NCI-H526 (cell line): ENCODE data around the gene RHCG.

ENCODE experiments used
- DNase-seq, 2 experiments: peaks; one replicate each; lab custom pipeline; 2025; lab: John Stamatoyannopoulos, UW

RHCG gene

DNA sequence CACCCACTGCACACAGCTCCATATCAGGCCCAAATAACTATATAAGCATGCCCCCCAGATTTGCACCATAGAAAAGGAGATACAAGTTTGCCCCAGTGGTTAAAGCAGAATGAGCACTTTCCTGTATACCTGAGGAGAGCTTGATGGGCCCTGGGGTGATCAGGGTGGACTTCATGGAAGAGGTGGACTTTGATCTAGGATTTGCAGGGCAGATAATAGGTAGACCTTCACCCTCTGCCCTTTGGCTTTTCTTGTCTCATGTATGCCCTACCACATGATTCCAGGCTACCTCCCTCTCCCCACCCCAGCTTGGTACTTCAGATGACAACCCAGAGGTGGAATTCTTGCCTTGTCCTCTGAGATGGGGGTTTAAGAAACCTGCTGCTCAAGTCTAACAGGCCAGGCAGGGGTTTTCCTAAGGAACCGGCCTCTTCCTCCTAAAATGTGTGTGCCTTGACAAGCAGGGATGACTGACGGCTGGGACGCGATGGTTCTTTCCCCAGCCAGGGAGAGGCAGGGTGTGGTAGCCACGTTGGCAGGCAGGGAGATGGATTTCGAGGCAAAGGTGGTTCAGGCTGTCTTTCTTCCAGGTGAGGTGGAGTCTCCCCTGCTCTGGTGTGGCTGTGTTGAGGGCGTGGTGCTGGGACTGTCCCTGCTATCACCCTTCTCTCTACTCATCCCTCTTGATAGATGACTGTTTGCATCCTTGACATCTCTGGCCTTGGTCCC lies 6.6 kb upstream of the RHCG start:
- DNase-seq: no peak

DNA sequence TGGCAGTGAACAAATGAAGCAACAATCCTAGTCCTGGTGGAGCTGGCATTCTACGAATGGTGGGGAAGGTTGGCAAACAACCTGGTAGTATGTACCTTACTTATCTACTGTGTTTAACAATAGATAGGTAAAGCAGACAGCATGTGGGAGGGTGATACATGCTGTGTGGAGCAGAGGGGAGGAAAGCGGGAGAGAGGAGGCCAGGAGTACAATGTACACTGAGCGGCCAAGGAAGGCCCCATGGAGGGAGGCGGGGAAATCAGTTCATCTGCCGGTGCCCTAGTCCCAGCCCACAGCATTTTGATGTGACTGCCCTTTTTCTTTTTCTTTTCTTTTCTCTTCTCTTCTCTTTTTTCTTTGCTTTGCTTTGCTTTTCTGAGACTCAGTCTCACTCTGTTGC lies 5.3 kb upstream of the RHCG start:
- DNase-seq: no peak

DNA sequence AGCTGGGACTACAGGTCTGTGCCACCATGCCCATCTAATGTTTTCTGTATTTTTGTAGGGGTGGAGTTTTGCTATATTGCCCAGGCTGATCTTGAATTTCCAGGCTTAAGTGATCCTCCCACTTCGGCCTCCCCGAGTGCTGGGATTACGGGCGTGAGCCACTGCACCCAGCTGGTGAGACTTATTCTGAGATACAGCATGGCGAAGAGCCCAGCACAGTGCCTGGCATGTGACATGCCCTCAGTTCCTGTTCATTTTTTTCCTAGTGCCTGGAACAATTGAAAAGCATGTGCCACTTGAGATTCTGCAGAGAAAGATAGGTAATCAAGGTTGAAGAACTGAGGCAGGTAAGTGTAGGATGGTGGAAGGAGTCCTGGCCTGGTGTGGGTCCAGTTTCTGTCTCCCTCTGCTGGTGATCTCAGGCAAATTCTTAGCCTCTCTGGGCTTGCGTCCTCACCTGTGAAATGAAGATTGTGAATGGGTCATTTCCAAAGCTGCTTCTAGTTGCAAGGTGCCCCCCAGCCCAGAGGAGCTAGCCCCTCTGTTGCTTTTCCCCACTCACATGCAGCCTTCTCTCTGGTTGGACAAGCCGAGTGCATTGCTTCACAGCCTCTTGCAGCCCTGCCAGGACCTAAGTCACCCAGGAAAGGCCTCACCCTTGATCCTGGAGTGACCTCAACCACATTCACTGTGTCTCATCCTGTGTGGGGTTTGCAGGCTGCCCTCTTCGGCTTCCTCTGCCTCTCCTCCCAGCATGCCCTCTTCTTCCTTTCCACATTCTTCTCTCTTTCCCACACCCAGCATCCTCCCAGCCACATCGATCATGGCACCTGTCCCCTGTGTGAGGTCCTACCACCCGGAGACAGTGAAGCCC lies 4.3 kb upstream of the RHCG start:
- DNase-seq: no peak

DNA sequence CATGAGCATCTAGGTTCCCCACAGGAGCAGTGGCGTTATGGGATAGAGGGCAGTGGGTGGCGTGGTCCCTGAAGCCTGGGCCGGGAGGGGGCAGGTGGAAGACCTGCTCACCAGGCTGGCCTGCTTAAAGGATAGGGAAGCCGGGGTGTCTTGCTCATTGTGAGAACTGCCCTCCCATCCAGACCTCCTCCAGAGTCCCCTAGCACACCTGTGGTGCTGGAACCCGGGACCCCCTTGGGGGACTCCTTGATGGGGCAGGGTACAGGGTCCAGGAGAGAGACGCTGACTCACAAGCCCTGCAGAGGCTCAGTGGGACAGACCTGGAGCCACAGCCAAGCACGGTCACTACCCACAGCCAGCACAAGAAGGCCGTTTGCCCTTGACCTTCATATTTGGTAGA lies 2.8 kb upstream of the RHCG start:
- DNase-seq: no peak

DNA sequence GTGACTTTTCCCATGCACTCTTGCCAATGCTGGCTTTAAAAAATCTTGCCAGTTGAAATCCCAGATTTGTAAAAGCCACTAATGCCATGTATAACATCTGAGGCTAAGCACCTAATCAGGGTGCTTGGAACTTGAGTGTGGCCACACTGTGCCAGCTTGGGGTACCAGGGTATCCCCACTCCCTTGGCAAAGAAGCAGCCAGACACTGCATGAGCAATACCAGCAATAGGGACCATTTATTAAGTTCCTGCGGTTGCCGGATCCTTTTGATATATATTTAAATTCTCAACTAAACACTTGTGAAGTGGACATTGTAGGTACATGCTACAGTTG lies 2.2 kb upstream of the RHCG start:
- no peak for DNase-seq

DNA sequence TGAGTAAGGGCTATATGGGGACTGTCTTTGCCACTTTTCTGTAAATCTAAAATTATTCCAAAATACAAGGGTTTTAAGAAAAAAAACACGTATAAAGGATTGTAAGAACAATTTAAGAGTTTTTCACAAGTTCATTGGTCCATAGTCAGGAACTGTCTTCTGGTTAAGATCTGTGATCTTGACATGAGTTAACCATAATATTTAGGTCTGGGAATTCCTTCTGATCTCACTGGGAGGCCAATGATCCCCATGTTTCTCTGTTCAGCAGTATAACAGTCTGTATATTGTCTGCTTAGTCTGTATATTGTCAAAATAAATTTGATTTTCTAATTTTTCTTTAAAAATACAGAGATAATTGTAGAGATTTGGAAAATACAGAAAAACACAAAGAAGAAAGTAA lies 848 bp upstream of the RHCG start:
- no peak for DNase-seq

DNA sequence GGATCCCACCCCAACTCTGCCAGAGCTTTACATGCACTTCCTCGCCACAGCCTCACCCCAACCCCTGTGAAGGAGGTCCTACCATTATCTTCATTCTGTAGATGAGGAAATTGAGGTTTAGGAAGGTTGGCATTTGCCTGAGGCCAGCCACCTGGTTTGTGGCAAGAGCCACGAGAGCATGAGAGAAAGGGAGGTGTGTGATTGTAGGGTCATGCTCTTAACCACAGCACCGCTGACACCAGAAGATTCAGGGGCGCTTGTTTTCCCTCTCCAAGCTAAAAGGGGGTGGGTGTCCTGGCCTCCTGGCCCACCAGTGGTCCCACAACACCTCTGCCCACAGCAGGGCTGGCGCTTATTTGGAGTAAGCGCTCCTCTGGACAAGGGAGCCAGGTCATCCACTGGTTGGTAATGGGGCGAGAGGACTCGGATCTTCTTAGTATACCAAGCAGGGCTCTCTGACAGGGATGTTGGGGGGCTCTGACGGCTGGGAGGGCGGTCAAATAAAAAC lies 691 bp downstream of the RHCG start:
- DNase-seq: no peak

DNA sequence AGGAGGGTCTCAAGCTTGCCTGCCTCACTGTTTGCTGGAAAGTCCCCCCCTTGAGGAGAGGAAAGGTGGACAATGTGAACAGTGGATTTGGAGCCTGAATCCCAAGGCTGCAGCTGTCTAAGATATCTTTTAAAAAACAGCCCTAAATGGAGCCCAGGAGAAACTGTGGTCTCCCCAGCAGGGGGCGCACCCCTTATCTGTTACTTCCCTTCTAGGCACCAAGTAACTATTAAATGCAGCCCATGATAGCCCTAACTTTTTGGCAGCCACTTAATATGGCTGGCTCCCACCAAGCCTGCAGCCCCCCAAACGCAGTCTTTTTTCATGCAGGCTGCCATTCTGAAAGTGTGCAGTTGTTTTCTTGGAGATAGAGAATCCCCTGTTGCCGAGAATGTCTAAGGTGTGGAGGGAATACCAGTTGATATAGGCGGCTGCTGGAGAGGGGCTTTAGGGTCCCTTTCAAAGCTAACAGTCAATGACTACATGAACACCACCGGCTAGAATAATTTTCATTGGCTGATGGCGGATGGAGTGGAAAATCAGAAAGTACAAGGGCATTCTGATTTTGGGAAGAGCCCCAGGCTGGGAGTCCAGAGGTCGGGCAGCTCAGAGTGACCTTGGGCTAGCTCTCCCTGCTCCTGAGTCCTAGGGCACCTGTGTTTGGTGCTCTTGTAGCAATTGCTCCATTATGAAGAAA lies 1.3 kb downstream of the RHCG start:
- peak in 1 of 2 experiments; percentile 29 for DNase-seq

DNA sequence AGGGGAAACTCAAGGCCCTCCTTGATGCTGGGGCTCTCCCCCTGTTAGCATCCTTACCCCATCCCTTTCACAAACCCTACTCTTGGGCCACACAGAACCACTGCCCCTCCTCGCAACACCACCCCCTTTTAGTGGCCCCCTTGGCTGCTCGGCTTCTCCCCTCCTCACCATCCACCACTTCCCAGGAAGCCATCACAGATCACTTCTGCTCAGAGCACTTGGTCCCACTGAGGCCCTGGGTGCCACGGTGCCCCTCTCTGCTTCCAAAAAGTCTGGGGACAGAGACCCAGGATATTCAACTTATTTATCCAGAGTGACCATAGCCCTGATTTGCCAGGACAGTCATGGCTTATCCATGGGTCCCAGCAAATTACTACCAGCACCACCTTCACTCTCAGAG lies 2.4 kb downstream of the RHCG start:
- no peak for DNase-seq

DNA sequence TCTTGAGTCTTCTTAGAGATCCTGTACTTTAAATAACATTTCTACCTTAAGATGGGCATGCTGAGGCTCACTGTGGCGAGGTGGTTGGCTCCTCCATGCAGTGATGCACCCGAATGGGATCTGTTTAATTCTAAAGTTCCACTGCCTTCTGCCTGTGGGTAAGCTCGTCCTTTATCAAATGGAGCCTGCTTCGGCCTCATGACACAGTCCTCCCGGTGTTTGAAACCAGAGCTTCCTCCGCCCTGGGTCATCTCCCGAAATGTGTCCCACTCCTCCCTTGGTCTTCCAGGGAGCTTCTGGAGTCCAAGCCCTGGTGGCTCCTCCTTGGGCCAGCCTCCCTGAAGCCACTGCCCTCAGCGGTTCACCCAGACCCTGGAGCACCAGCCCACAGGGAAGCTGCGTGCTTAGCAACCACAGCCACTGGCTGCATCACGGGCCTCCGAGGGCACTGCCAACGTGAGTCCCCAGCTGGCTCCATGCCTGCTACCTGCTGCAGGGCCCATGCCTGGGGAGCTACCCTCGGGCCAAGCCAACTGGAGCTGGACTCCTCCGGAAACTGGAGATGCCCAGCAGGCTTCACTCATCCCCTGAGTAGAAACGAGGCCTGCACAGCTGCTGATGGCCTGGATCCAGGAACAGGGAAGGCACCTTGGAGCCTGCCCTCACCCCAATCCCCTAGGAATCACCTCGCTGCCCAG lies 3.3 kb downstream of the RHCG start:
- DNase-seq: no peak

DNA sequence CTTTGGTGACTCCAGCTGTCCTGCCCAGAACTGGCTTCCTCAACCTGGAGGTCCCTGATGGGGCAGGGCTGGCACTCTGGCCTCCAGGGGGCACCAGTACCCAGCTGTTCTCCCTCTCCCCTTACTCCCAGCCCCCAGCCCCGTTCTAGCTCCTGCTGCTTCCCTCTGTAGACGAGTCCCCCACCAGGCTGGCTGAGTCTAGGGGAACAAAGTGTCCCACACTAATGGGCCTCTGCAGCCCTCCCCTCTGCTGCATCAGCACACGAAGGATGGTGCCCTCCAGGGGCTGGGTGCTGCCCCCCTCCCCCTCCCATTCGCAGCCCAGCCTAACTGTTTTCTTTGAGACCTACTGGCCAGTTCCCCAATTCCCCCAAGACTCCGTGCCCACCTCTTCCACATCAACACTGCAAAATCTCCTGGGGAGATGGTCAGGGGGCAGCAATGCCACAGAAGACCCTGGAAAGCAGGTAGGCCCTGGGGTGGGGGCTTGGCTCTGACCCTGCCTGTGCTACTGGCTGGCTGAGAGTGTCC lies 4.2 kb downstream of the RHCG start:
- DNase-seq: peak in 1 of 2 experiments; percentile 63

DNA sequence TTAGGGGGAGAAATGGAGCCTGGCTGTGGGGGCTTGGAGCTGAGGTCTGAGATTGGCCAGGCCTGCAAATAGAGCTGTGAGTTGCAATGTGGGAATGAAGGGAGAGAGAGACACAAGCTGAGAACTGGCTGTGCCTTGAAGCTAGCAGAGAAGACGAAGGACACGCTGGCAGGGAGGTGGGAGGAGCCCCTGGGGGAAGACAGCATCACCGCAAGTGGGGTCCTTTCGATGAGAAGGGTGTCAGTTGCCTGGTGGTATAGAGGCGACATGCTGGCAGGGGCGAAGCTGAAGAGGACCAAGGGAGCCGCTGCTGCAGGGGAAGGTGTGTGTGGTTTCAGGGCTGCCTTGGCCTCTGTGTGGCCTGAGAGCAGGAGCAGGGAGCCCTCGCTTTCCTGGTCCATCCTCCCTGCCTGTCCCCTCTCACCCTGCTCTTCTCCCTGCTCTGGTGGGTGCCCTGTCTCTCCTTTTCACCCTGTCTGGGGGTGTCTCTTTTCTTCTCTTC lies 5.5 kb downstream of the RHCG start:
- DNase-seq: no peak

DNA sequence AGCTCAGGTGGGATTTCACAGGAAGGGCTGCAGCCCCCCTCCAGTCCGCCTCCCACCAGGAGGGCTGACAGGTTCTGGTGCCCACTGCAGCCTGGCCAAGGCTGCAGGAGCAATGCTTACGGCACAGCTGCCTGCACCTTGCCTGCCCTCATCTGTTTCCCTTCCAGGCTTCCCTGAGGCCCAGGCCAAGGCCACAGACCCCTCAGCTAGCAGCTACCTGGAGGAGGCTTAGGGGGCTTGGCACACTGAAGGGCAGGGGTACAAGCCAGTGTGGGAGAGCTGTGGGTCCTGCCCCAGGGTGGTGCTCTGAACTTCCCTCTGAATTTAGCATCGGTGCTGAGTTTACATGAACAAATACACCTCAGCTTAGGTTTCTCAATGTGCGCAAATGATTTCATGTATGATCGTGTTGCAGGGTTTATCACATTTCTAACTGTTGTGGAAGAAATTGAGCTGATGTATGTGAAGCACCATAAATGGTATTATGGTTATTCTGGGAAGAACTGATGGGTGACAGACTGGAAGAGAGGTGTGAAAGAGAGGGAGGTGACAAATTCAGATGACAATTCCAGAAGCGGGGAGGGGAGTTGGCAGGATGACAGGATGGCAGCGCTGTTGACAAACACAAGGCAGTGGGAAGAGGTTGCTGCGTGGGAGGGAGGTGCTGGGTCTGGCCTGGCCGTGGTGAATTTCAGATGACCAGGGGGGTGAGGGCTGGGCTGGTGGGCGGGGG lies 6.1 kb downstream of the RHCG start:
- no peak for DNase-seq

DNA sequence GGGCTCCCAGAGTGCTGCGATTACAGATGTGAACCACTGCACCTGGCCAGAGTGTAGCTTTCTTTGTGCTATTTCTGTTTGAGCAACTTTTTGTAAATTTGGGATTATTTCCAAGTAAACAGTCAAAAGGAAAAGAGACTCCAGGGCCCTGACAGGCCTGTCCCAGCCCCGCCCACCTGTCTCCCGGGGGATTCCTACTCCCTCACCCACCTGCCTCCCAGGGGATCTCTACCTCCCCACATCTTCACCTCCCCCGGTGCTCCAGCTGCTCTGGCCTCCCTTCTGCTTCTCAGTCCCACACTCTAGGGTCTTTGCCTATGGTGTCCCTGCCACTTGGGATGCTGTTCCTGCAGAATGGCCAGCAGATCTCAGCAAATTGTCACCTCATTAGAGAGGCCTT lies 7.0 kb downstream of the RHCG start:
- DNase-seq: peak in 1 of 2 experiments; percentile 63

DNA sequence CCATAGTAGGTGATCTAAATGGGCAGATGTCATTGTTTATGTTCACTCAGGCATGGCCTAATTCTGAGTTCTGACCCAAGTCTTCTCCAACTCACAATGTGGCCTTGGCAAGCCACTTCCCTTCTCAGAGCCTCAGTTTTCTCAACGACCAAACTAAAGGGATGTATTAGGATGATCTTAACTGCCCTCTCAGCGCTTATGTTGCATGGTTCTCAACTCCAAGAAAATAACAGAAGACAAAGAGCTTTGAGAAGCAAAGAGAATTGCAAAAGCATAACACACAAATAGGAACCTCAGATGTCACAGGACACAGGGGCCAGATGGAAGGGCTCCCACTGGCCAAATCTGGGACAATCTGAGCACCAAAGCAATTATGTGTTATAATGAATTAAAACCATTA lies 8.6 kb downstream of the RHCG start:
- no peak for DNase-seq

DNA sequence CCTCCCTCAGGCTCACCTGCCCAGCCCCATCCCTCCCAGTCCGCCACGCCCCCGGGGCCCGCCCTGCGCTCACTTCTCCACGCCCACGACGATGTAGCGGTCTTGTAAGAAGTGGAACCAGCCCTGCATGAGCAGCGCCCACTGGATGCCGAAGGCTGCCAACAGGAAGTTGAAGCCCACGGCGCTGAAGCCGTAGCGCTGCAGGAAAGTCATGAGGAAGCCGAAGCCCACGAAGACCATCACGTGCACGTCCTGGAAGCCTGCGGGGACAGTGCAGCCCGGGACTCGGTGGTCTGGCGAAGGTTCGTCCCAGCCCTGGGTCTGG lies 9.7 kb downstream of the RHCG start:
- DNase-seq: peak in 1 of 2 experiments; percentile 62

DNA sequence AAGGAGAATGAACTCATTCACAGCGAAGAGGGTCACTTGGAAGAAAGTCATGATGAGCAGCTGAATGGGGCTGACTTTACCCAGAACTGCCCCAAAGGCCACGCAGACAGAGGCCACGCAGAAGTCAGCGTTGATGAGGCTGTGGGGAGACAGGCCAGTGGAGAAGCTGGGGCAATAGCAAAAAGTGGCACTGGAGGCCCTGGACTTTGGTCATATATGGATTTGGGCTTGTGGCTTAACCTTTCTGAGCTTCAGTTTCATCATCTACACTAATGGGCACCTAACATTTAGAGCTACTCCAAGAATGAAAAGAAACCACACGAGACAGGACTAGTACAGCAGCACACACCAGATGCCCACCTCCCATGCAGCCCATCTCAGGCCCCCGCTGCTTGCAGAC lies 13.3 kb downstream of the RHCG start:
- no peak for DNase-seq

DNA sequence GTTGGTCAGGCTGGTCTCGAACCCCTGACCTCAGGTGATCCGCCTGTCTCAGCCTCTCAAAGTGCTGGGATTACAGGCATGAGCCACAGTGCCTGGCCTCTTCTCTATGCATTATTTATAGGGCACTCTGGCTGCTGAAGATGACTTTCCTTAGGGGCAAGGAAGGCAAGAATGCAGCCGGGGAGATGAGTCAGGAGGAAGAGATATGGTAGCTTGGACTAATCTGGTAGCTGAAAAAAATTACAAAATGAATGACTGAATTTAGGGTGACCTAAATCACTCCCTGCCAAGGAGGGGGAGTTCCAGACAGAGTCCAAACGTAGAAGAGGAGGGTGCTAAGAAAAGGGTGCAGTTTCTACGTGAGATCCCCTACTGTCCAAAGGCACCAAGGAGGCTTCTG lies 14.2 kb downstream of the RHCG start:
- no peak for DNase-seq

DNA sequence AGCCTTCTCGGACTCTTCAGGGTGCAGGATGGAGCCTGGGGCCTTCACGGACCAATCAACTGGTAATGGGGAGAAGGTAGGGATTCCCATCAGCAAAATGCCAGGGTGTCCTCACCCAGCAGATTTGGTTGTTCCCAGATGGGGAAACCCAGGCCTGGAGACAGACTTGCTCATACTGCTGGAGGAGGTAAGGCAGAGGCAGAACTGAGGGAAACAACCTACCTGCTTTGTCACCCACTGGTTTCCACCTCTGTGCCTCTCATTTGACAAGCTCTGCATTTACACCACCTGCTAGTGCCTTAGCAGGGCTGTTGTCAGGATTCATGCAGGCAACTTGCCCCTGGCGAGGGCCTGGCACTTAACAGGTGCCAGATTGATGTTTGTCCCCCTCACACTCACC lies 15.9 kb downstream of the RHCG start:
- no peak for DNase-seq

DNA sequence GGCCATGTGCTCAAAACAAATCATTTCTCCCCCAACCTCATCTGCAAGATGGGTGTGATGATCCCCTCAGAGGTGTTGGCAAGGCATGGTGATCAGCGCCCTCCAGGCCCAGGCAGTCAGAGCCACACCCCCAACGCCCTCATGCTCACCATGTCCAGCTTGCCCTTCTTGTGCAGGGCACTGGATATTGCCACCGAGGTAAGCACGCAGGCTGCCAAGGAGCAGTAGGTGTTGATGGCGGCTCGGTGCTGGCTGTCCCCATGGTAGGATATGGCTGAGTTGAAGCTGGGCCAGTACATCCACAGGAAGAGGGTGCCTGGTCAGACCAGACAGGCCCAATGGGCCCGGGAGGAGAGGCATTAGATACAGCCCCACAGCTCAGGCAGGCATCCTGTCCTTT lies 17.2 kb downstream of the RHCG start:
- DNase-seq: no peak
